ENCODE data around the gene SPON1. TPM values are rescaled to one million over a fixed set of nuclear protein-coding genes. Genes with fewer than 3 reads are reported as not detected.

The SPON1 gene
- total RNA-seq, 1 experiment from 2014 or later: 0.20 TPM

DNA sequence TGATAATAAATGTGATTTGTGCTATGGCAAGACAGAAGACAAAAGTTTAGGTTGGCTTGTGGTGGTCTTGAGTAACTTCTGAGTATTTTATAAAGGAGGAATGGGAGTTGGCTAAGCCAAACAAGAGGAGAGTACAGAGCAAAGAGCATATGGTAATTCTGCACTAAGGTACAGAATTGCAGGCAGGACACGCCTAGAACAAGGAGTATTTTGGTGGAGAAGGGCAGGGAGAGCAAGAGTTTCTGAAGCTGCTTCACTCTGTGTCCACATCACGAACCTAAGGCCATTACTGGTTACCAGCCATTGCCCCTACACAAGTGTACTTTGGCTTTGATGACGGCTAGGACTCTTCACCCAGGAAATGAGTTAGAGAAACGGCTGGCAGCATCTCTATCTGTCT is 170.9 kb downstream of the SPON1 start:
- Histone ChIP-seq H3K4ac (ENCODE audit: low read depth, low read length) (no peak overlapping the region), H3K56ac (ENCODE audit: insufficient read length, low read depth, low read length) (no peak overlapping the region), H3K27ac (ENCODE audit: insufficient read length, low read depth, low read length) (no peak overlapping the region), H3K9me3 (ENCODE audit: control insufficient read depth, low read depth, low read length) (peaks cover 5% of the 10 kb centered on the region), H3K79me2 (ENCODE audit: insufficient read depth, low read length) (no peaks in the 10 kb centered on the region), H2AFZ (ENCODE audit: low read length) (no peak overlapping the region), H4K20me1 (ENCODE audit: control insufficient read depth, insufficient read depth, insufficient read length) (no peaks in the 10 kb centered on the region), H2BK20ac (ENCODE audit: low read depth, low read length, poor library complexity, severe bottlenecking) (no peak overlapping the region), H4K8ac (replicated peaks; ENCODE audit: insufficient read length, low read depth, low read length) (no peak overlapping the region), H2BK120ac (ENCODE audit: low read depth, low read length, poor library complexity, severe bottlenecking) (no peak overlapping the region), H4K91ac (ENCODE audit: insufficient read length, low read depth, low read length) (no peak overlapping the region), H2AK5ac (ENCODE audit: insufficient read length, low read length) (no peak overlapping the region), H3K23ac (ENCODE audit: insufficient read length, low read depth, low read length) (no peak overlapping the region), H4K5ac (ENCODE audit: insufficient read length, low read depth, low read length) (no peak overlapping the region), H2BK12ac (ENCODE audit: insufficient read length, low read depth, low read length) (no peak overlapping the region), H3K27me3 (ENCODE audit: insufficient read depth, low read length) (no peaks in the 10 kb centered on the region), H3K23me2 (ENCODE audit: insufficient read length, low read depth, low read length, poor library complexity, severe bottlenecking) (no peaks in the 10 kb centered on the region), H3K4me2 (ENCODE audit: insufficient read depth, insufficient read length, low read length) (no peak overlapping the region), H3K9ac (ENCODE audit: extremely low read depth, insufficient read length, low read length) (no peak overlapping the region), H2BK15ac (ENCODE audit: low read depth, low read length) (no peak overlapping the region), H2BK5ac (ENCODE audit: insufficient read length, low read length) (no peak overlapping the region), H3K79me1 (ENCODE audit: insufficient read depth, low read depth, low read length, poor library complexity, severe bottlenecking) (no peaks in the 10 kb centered on the region), H3K18ac (ENCODE audit: insufficient read length, low read depth, low read length) (no peak overlapping the region), H3K14ac (ENCODE audit: insufficient read depth, low read length) (no peak overlapping the region), H3K4me1 (ENCODE audit: insufficient read depth, low read length) (peaks cover 3% of the 10 kb centered on the region; the same call in 1 of the 2 replicates), H3T11ph (ENCODE audit: low read length) (no peak overlapping the region)
- Mint-ChIP-seq H3K27ac (no peak overlapping the region), H3K4me3 (no peak overlapping the region), H3K27me3 (ENCODE audit: low read depth) (no peaks in the 10 kb centered on the region), H3K9me3 (peaks cover 3 to 9% of the 10 kb centered on the region in 2 experiments), H3K4me1 (peaks cover 14 to 17% of the 10 kb centered on the region in 2 experiments), H3K36me3 (ENCODE audit: insufficient read depth in 1 of 3, low read depth in 3 of 3) (peaks cover 0 to 15% (median 3%) of the 10 kb centered on the region in 3 experiments; a peak in 4 of 7 replicates)
- no CpG with 5 or more reads among the region's 4 CpGs for WGBS (ENCODE audit: extremely low coverage, insufficient read length, low lambda C conversion rate)
- no peak for DNase-seq
- TF ChIP-seq, protein P1, sequence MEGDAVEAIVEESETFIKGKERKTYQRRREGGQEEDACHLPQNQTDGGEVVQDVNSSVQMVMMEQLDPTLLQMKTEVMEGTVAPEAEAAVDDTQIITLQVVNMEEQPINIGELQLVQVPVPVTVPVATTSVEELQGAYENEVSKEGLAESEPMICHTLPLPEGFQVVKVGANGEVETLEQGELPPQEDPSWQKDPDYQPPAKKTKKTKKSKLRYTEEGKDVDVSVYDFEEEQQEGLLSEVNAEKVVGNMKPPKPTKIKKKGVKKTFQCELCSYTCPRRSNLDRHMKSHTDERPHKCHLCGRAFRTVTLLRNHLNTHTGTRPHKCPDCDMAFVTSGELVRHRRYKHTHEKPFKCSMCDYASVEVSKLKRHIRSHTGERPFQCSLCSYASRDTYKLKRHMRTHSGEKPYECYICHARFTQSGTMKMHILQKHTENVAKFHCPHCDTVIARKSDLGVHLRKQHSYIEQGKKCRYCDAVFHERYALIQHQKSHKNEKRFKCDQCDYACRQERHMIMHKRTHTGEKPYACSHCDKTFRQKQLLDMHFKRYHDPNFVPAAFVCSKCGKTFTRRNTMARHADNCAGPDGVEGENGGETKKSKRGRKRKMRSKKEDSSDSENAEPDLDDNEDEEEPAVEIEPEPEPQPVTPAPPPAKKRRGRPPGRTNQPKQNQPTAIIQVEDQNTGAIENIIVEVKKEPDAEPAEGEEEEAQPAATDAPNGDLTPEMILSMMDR (conservative IDR thresholded peaks at IDR 0.05): no peak

Measured in H9 (cell line).